HG03196 (cell line): ENCODE results near the gene INPP4A.

Source experiments
- ATAC-seq: cut with Tn5 transposase; IDR thresholded peaks from one replicate; pipeline ENCODE4 v1.9.1; 2021; ENCODE audit not compliant: unreplicated experiment

Gene INPP4A

GRCh38 chr2:98558852-98559530 is 114.3 kb downstream of the INPP4A start:
- no peak for ATAC-seq

- no peak for ATAC-seq
Measured at GRCh38 chr2:98559581-98559980, 114.9 kb downstream of the INPP4A start.

- ATAC-seq = no peak
Measured at GRCh38 chr2:98560256-98560771, 115.7 kb downstream of the INPP4A start.

GRCh38 chr2:98561018-98561417 is 116.4 kb downstream of the INPP4A start:
- ATAC-seq = no peak

- no peak for ATAC-seq
Measured at GRCh38 chr2:98561902-98562695, 117.4 kb downstream of the INPP4A start.

- ATAC-seq = no peak
Measured at GRCh38 chr2:98563394-98563793, 118.7 kb downstream of the INPP4A start.

GRCh38 chr2:98564541-98565132 is 120.0 kb downstream of the INPP4A start:
- no peak for ATAC-seq

- no peak for ATAC-seq
Measured at GRCh38 chr2:98565286-98565860, 120.7 kb downstream of the INPP4A start.

GRCh38 chr2:98565941-98566340 is 121.3 kb downstream of the INPP4A start:
- ATAC-seq = no peak

GRCh38 chr2:98568161-98568956 is 123.7 kb downstream of the INPP4A start:
- ATAC-seq = no peak

- ATAC-seq = no peak
Measured at GRCh38 chr2:98569197-98569793, 124.6 kb downstream of the INPP4A start.

- no peak for ATAC-seq
Measured at GRCh38 chr2:98569915-98570314, 125.3 kb downstream of the INPP4A start.

GRCh38 chr2:98570356-98570755 is 125.7 kb downstream of the INPP4A start:
- ATAC-seq = no peak

- ATAC-seq = no peak
Measured at GRCh38 chr2:98571121-98571701, 126.6 kb downstream of the INPP4A start.

GRCh38 chr2:98571796-98572195 is 127.1 kb downstream of the INPP4A start:
- no peak for ATAC-seq

GRCh38 chr2:98572211-98572610 is 127.6 kb downstream of the INPP4A start:
- no peak for ATAC-seq

- ATAC-seq = no peak
Measured at GRCh38 chr2:98572676-98573075, 128.0 kb downstream of the INPP4A start.

GRCh38 chr2:98573426-98573825 is 128.8 kb downstream of the INPP4A start:
- no peak for ATAC-seq

- no peak for ATAC-seq
Measured at GRCh38 chr2:98576666-98577312, 132.1 kb downstream of the INPP4A start.
